Measurements from ENCODE around the gene PIGO. TPM values are rescaled to one million over a fixed set of nuclear protein-coding genes. Genes with fewer than 3 reads are reported as not detected.

Gene PIGO
- total and polyA plus RNA-seq, 10 of the 15 experiments (the other 5 are each of a cell fraction or from before 2014, with no cell fraction given): 8.2 to 23.3 (median 18.4) TPM

DNA sequence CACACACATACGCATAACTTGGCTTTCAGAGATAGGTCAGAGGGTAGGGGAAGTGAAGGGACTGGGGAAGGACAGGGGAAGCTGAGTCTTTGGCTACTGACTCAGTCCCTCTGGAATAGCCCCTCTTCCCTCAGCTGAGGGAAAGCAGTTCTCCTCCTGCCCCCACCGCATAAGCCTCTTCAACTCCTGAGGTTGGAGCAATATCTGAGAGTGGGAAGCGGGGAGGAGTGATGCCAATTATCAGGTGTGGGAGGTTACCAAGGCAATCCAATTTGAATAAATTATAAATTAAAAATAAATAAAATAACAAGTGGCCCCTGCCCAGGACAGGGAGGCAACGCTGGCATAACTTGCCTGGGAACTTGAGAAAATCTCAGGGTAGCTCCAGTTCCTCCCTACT is 8.2 kb upstream of the PIGO start:
- FAIRE-seq (no peak), DNase-seq (ENCODE audit: low read depth, low spot score) (no peak), ATAC-seq (no peak)
- Histone ChIP-seq H3K79me2 (ENCODE audit: control insufficient read depth, insufficient read depth, low read length) (peaks cover 14% of the 10 kb centered on the region), H3K4me1 (ENCODE audit: control insufficient read depth, insufficient read depth, low read length) (peaks cover 5% of the 10 kb centered on the region), H3K9ac (ENCODE audit: control insufficient read depth, insufficient read depth, low read length) (no peak overlapping the region), H4K20me1 (ENCODE audit: control insufficient read depth, insufficient read depth) (no peaks in the 10 kb centered on the region), H3K36me3 (ENCODE audit: control insufficient read depth in 2 of 2, insufficient read depth in 2 of 2, low read length in 1 of 2) (peaks cover 9 to 15% of the 10 kb centered on the region in 2 experiments), H3K9me3 (replicated peaks; ENCODE audit: control insufficient read depth, insufficient read depth, low read length) (no peaks in the 10 kb centered on the region), H3K27ac (ENCODE audit: control insufficient read depth, insufficient read depth) (no peak overlapping the region), H3K27me3 (replicated peaks in 1 of 2; ENCODE audit: control insufficient read depth in 2 of 2, insufficient read depth in 2 of 2, low read length in 1 of 2) (no peaks in the 10 kb centered on the region), H2AFZ (ENCODE audit: control insufficient read depth, low read depth, low read length) (no peak overlapping the region), H3K4me2 (ENCODE audit: control insufficient read depth, insufficient read depth) (no peak overlapping the region), H3K4me3 (no peak overlapping the region)
- in situ Hi-C loops (cut with MboI): loop anchor here (10.0 kb wide), 2 partner anchors 630 to 710 kb away; partner anchors contain the start of genes CREB3, HINT2, SPAG8 and TLN1
- no TSS peak for BruUV-seq (replicated peaks)
- POLR2A ChIA-PET: interaction anchor here (3.5 kb wide), 1 partner anchor 10 kb away, joined by 27 read pairs; the partner anchor contains the start of gene ATOSB
- SMC1A ChIA-PET (ENCODE audit: uncharacterized antibody, unreplicated experiment): interaction anchor here (1.8 kb wide), 1 partner anchor 10 kb away, joined by 5 read pairs; no protein-coding TSS in a partner anchor
- RAD21 ChIA-PET (ENCODE audit: unreplicated experiment): interaction anchor here (1.0 kb wide), 1 partner anchor 205 kb away, joined by 3 read pairs; no protein-coding TSS in a partner anchor
- no peak for TF ChIP-seq MXI1 (IDR thresholded peaks at IDR 0.05; ENCODE audit: low read depth, low read length)
- TF ChIP-seq, protein P1, sequence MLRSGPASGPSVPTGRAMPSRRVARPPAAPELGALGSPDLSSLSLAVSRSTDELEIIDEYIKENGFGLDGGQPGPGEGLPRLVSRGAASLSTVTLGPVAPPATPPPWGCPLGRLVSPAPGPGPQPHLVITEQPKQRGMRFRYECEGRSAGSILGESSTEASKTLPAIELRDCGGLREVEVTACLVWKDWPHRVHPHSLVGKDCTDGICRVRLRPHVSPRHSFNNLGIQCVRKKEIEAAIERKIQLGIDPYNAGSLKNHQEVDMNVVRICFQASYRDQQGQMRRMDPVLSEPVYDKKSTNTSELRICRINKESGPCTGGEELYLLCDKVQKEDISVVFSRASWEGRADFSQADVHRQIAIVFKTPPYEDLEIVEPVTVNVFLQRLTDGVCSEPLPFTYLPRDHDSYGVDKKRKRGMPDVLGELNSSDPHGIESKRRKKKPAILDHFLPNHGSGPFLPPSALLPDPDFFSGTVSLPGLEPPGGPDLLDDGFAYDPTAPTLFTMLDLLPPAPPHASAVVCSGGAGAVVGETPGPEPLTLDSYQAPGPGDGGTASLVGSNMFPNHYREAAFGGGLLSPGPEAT (IDR thresholded peaks at IDR 0.05; ENCODE audit: low read depth): no peak
- no peak for TF ChIP-seq FOXM1 (IDR thresholded peaks at IDR 0.05; ENCODE audit: low read depth, low read length)
- TF ChIP-seq ZSCAN29 (IDR thresholded peaks at IDR 0.05): no peak
- TF ChIP-seq ASH2L (IDR thresholded peaks at IDR 0.05; ENCODE audit: borderline replicate concordance, low read depth): no peak
- no peak for TF ChIP-seq IRF4 (IDR thresholded peaks at IDR 0.05; ENCODE audit: low read depth, low read length)
- no peak for TF ChIP-seq SMAD1 (IDR thresholded peaks at IDR 0.05; ENCODE audit: low read depth, partially characterized antibody)
- no peak for TF ChIP-seq TAF1 (IDR thresholded peaks at IDR 0.05; ENCODE audit: borderline replicate concordance, low read depth, low read length)
- CTCF ChIA-PET: interaction anchor here (1.0 to 1.1 kb wide), 2 partner anchors 206 to 499 kb away, joined by 3 read pairs; no protein-coding TSS in a partner anchor
- intact Hi-C loops (cut with micrococcal nuclease; ENCODE audit: unreplicated experiment): no loop called here
- WGBS (ENCODE audit: insufficient coverage, insufficient replicate concordance, low lambda C conversion rate, missing lambda C conversion rate): 79% methylated on average over 4 of the region's 4 CpGs
